Epithelial cell of proximal tubule (primary cell): Measurements from ENCODE around the gene SELE. TPM values are rescaled to one million over a fixed set of nuclear protein-coding genes. Genes with fewer than 3 reads are reported as not detected.

ENCODE experiments used
- DNase-seq: peaks from one replicate; pipeline ENCODE4 v3.0.0-alpha.2; 2011; ENCODE audit warnings: low read depth
- H3K4me3 ChIP-seq: 2 replicates; pipeline ENCODE4 v1.5.1; 2011; ENCODE audit warnings: low read depth, mild to moderate bottlenecking, low read length
- total RNA-seq: library from RNA; depleted of rRNA; stranded (reverse); fragments of >200 nt; gene quantifications from 2 replicates; pipeline ENCODE4 v1.2.3, GENCODE V29; 2015
- TF ChIP-seq, protein P1 (sequence below): conservative IDR thresholded peaks from 2 replicates; pipeline ENCODE4 v1.5.1; 2012; ENCODE audit warnings: low read depth, mild to moderate bottlenecking, low read length

Gene SELE
- total RNA-seq, 1 donor from 2014 or later, result not detected

DNA sequence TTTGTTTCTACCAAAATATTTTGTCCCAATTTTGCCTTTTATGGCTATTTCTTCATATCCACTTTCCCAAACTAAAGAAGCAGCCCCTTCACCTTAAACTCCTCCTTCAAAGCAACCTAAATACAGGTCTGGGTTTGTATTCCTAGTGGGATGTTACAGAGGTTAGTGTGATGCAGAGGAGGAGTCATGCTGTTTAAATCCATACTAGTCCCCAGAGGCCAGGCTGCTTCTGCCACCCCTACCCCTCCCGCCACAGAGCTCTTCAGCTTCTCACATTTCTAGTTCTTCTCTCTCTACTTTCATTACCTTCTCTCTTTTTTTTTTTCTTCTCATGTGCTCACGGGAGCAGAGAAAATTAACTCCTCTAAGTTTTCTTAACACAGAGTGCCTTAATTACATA is 51.8 kb downstream of the SELE start:
- no peak overlapping the region for H3K4me3 ChIP-seq
- DNase-seq, result no peak
- TF ChIP-seq, protein P1, sequence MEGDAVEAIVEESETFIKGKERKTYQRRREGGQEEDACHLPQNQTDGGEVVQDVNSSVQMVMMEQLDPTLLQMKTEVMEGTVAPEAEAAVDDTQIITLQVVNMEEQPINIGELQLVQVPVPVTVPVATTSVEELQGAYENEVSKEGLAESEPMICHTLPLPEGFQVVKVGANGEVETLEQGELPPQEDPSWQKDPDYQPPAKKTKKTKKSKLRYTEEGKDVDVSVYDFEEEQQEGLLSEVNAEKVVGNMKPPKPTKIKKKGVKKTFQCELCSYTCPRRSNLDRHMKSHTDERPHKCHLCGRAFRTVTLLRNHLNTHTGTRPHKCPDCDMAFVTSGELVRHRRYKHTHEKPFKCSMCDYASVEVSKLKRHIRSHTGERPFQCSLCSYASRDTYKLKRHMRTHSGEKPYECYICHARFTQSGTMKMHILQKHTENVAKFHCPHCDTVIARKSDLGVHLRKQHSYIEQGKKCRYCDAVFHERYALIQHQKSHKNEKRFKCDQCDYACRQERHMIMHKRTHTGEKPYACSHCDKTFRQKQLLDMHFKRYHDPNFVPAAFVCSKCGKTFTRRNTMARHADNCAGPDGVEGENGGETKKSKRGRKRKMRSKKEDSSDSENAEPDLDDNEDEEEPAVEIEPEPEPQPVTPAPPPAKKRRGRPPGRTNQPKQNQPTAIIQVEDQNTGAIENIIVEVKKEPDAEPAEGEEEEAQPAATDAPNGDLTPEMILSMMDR, result no peak

DNA sequence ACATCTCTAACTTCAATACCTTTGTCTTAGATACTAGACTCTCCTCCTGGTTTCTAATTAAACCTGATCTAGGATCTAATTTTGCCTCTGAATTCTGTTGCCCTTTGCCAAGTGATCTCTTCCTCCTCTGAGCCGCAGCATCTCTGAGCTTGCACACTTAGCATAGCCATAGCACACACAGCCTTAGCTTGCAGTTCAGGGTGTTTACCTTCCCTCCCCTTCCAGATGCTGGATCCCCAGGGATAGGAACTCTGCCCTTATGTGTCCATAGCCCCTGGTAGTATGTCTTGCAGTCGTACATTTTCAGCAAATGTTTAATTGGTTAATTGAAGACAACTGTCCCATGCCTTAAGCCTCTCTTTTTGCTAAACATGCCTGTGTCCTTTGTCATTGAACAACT is 52.7 kb downstream of the SELE start:
- H3K4me3 ChIP-seq, result no peak overlapping the region

DNA sequence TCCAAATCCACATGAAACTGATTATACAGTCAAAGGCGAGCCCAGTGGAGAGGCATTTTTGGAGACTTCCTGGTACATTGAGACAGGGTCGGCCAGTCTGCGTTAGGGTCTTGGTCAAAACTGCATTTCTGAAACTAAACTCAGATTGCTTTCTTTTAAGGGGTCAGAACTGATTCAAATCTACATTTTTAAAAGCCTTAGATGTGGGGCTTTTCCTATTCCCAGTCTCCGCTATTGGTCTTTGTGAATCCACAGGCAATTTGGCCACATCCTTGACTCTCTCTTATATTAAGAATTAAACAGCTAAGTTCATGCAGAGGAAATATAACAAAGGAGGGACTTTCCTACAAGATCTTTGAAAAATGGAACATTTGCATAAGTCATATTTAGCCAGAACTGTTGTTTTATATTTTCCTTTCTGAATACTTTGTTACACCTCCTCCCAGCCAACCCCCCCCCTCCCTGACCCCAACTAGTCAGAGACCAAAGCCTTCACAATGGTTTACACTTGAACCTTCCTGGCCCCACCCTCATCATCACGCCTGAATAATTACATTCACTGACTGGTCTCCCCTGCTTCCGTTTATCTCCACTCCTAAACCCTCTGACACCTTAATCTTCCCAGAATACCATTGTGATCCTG is 53.4 kb downstream of the SELE start:
- H3K4me3 ChIP-seq, result no peak overlapping the region
- no peak for DNase-seq
- TF ChIP-seq, protein P1, result no peak

More for the DNA sequence above, 52.7 kb downstream of the SELE start:
- DNase-seq, result no peak
- TF ChIP-seq, protein P1, result no peak

DNA sequence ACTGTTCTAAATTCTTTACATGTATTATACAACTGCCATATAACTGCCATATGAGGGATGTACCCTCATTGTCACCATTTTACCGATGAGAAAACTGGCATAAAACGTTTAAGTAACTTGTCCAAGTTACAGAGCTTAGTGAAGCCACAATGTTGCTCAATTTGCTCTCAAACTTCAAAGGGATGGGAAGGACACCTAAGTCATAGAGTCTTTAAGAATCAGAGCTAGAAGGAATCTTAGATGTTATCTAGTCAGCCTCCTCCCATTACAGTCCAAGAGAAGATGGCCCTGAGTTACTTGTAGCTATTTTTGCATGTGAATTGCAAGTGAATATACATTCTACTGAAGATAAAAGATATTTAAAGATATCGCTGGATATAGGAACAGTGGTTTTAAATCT is 54.2 kb downstream of the SELE start:
- no peak overlapping the region for H3K4me3 ChIP-seq
- TF ChIP-seq, protein P1, result no peak
- DNase-seq, result no peak

DNA sequence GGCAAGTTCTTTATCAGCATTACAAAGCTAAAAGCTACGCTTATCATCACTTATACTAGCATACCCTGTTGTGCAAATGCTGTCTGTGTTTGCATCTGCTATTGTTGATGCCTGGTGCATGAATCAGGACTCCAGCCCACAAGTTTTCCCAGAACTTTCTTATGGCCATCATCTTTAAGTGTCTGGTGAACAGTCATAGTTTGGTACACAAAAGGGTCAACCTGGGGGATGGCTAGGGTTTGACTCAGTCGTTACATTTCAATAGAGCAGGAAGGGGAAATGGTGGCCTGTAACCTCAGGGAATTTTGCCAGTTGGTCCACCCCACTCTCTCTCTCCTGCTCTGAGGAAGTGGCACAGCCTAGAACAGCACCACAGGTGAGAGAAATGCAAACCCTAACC is 57.9 kb downstream of the SELE start:
- H3K4me3 ChIP-seq, result no peak overlapping the region
- TF ChIP-seq, protein P1, result no peak
- DNase-seq, result peak; percentile 37

Other genes starting within 250 kb of the SELE start
- gene SLC19A2, start 248.1 kb downstream of the SELE start, total RNA-seq, result 12.3 and 20.3 TPM in 2 replicates
- not detected in 2 replicates for gene F5, start 147.6 kb downstream of the SELE start, total RNA-seq
- not detected in 2 replicates for gene SELP, start 104.0 kb downstream of the SELE start, total RNA-seq
- not detected in 2 replicates for gene SELL, start 22.5 kb downstream of the SELE start, total RNA-seq
- 5.7 and 9.4 TPM in 2 replicates for gene METTL18, start 60.8 kb upstream of the SELE start, total RNA-seq
- 4.2 and 4.9 TPM in 2 replicates for gene SCYL3, start 159.8 kb upstream of the SELE start, total RNA-seq